Measurements from ENCODE around the gene MAPK9. TPM values are rescaled to one million over a fixed set of nuclear protein-coding genes. Genes with fewer than 3 reads are reported as not detected.

Gene MAPK9
- total and polyA plus RNA-seq, 7 donors, result 20.5 to 45.7 (median 39.5) TPM

DNA sequence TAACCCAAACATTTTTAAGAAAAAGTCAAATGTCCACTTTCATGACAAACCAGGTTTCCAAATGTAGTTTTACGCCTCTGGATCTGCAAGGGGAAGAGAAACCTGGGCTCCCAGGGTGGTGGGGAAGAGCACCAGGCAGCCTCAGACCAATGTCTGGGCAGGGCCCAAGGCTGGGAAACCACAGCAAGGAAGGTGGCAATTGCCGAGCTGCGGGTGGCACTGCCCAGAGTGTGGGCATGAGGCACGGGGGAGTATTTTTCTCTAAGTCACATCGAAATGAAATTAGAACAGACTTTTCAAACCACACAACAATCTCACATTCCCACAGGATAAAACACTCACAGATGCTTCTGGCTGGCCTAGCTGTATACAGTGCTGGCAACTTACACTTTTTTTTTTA, 50.3 kb downstream of the MAPK9 start:
- intact Hi-C loops (cut with DNase I), result no loop called here
- WGBS, 2 donors, result 94 to 100% methylated on average over 5 of the region's 5 CpGs
- H3K9me3 ChIP-seq, result peaks cover 0 to 1% (median 0%) of the 10 kb centered on the region in 4 donors

DNA sequence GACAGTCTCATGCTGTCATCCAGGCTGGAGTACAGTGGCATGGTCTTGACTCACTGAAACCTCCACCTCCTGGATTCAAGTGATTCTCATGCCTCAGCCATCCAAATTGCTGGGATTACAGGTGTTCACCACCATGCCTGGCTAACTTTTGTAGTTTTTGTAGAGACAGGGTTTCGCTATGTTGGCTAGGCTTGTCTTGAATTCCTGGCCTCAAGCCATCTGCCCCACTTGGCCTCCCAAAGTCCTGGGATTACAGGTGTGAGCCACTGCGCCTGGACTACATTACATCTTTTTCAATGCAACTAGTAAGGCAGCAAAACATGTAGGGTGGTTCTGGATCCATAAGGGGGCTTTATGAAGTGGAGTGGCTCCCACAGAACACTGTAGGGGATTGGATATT, 53.3 kb downstream of the MAPK9 start:
- Histone ChIP-seq H3K4me1 (no peaks in the 10 kb centered on the region), H3K9me3 (peaks cover 0 to 1% (median 0%) of the 10 kb centered on the region in 4 donors), H3K36me3 (peaks cover 9 to 99% (median 51%) of the 10 kb centered on the region in 4 donors), H3K4me3 (no peak overlapping the region), H3K27ac (no peak overlapping the region), H3K27me3 (no peaks in the 10 kb centered on the region)
- intact Hi-C loops (cut with DNase I), result no loop called here
- no peak for DNase-seq
- no peak for TF ChIP-seq POLR2AphosphoS5 (IDR thresholded peaks at IDR 0.05)
- no peak for TF ChIP-seq POLR2A (IDR thresholded peaks at IDR 0.05)
- TF ChIP-seq, protein P1, sequence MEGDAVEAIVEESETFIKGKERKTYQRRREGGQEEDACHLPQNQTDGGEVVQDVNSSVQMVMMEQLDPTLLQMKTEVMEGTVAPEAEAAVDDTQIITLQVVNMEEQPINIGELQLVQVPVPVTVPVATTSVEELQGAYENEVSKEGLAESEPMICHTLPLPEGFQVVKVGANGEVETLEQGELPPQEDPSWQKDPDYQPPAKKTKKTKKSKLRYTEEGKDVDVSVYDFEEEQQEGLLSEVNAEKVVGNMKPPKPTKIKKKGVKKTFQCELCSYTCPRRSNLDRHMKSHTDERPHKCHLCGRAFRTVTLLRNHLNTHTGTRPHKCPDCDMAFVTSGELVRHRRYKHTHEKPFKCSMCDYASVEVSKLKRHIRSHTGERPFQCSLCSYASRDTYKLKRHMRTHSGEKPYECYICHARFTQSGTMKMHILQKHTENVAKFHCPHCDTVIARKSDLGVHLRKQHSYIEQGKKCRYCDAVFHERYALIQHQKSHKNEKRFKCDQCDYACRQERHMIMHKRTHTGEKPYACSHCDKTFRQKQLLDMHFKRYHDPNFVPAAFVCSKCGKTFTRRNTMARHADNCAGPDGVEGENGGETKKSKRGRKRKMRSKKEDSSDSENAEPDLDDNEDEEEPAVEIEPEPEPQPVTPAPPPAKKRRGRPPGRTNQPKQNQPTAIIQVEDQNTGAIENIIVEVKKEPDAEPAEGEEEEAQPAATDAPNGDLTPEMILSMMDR (IDR thresholded peaks at IDR 0.05), result no peak
- TF ChIP-seq EP300 (IDR thresholded peaks at IDR 0.05), result no peak
- 97 to 98% methylated on average over 2 of the region's 2 CpGs for WGBS, 2 donors

More for the DNA sequence above, 50.3 kb downstream of the MAPK9 start:
- DNase-seq, result no peak
- H3K27ac ChIP-seq, result no peak overlapping the region
- H3K4me1 ChIP-seq, result no peaks in the 10 kb centered on the region
- no peaks in the 10 kb centered on the region for H3K27me3 ChIP-seq
- TF ChIP-seq, protein P1 (IDR thresholded peaks at IDR 0.05), result no peak
- TF ChIP-seq POLR2A (IDR thresholded peaks at IDR 0.05) (no peak), POLR2AphosphoS5 (IDR thresholded peaks at IDR 0.05) (no peak), EP300 (IDR thresholded peaks at IDR 0.05) (no peak)
- H3K4me3 ChIP-seq, result no peak overlapping the region
- H3K36me3 ChIP-seq, result peaks cover 9 to 88% (median 39%) of the 10 kb centered on the region in 4 donors

DNA sequence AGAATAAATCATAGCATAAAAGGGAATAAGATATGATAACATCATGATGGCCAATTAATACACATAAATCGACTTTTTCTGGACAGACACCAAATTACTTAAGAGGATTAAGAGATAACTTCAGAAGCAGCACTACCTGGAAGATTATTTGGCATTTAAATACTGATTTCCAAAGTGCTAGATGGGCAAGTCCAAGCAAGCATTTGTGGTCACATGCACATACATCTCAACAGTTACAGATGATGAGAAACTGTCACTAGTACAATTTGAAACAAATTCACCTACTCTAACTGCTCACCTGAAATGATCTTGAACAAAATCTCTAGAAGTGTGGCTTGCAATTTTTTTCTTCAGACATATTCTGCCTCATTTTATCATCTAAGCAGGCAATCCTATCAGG, 56.0 kb downstream of the MAPK9 start:
- no peak for DNase-seq
- Histone ChIP-seq H3K36me3 (peaks cover 4 to 84% (median 37%) of the 10 kb centered on the region in 4 donors), H3K4me1 (no peaks in the 10 kb centered on the region), H3K27me3 (no peaks in the 10 kb centered on the region), H3K4me3 (no peak overlapping the region), H3K9me3 (peaks cover 0 to 2% (median 0%) of the 10 kb centered on the region in 4 donors), H3K27ac (no peak overlapping the region)
- WGBS, 2 donors, result 93 to 99% methylated on average over 1 of the region's 1 CpG
- TF ChIP-seq, protein P1 (IDR thresholded peaks at IDR 0.05), result no peak
- TF ChIP-seq POLR2AphosphoS5 (IDR thresholded peaks at IDR 0.05), result no peak
- no peak for TF ChIP-seq EP300 (IDR thresholded peaks at IDR 0.05)
- TF ChIP-seq POLR2A (IDR thresholded peaks at IDR 0.05), result no peak
- intact Hi-C loops (cut with DNase I), result no loop called here

DNA sequence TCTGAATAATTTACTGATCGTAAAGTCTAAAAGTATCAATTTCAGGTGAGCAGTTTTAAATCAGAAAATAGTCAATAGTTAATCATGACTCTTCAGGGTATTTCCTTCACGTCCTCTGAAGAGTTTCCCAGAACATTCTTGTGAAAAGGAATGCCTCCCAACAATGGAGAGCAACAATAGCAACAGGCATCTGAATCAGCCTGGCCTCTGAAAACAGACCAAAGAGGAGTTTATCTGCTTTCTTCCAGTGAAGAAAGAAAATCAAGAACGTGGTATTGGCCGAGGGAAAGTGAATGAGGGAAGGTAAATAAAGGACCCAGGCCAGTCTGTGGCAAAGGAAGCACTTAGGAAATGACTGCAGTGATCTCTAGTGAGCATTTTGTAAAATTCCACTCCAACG, 56.8 kb downstream of the MAPK9 start:
- TF ChIP-seq POLR2AphosphoS5 (IDR thresholded peaks at IDR 0.05) (no peak), POLR2A (IDR thresholded peaks at IDR 0.05) (no peak), EP300 (IDR thresholded peaks at IDR 0.05) (no peak)
- TF ChIP-seq, protein P1 (IDR thresholded peaks at IDR 0.05), result no peak
- Histone ChIP-seq H3K4me3 (no peak overlapping the region), H3K27me3 (no peaks in the 10 kb centered on the region), H3K9me3 (peaks cover 0 to 2% (median 0%) of the 10 kb centered on the region in 4 donors), H3K4me1 (no peaks in the 10 kb centered on the region), H3K27ac (no peak overlapping the region), H3K36me3 (peaks cover 0 to 77% (median 30%) of the 10 kb centered on the region in 4 donors)
- no peak for DNase-seq
- intact Hi-C loops (cut with DNase I), result no loop called here
- WGBS, 2 donors, result 92 to 98% methylated on average over 5 of the region's 5 CpGs

DNA sequence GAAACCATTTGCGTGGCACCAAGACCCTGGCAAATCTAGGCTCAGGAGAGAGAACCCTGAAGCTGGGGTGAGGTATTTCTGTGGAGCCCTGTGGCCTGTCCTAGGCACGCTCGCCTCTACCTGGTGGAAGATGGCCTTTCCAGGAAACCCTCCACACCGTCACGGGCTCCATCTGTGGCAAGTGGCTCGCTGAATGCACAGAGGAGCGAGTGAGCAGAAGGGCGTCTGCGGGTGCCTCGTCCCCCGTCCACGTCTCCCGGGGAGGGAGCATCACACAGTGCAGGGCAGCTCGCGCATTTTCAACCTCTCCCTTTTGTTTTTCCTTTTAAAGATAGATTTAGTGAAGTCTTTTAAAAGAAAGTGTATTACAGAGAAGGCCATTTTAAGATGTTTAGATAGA, 57.6 kb downstream of the MAPK9 start:
- no peaks in the 10 kb centered on the region for H3K4me1 ChIP-seq
- intact Hi-C loops (cut with DNase I), result no loop called here
- no peaks in the 10 kb centered on the region for H3K27me3 ChIP-seq
- H3K27ac ChIP-seq, result no peak overlapping the region
- peaks cover 0 to 69% (median 23%) of the 10 kb centered on the region in 4 donors for H3K36me3 ChIP-seq
- no peak overlapping the region for H3K4me3 ChIP-seq
- TF ChIP-seq POLR2AphosphoS5 (IDR thresholded peaks at IDR 0.05) (no peak), EP300 (IDR thresholded peaks at IDR 0.05) (no peak), POLR2A (IDR thresholded peaks at IDR 0.05) (no peak)
- TF ChIP-seq, protein P1 (IDR thresholded peaks at IDR 0.05), result no peak
- DNase-seq, result no peak
- WGBS, 2 donors, result 95 to 99% methylated on average over 15 of the region's 15 CpGs
- peaks cover 0 to 2% (median 0%) of the 10 kb centered on the region in 4 donors for H3K9me3 ChIP-seq
